Gastrocnemius medialis (tissue), 4 donors: ENCODE measurements around the gene SPSB1. TPM values are rescaled to one million over a fixed set of nuclear protein-coding genes. Genes with fewer than 3 reads are reported as not detected.

Experiments
- ATAC-seq, 2 donors: fragments of 150-250 bp; one replicate each; pipeline ENCODE4 v1.9.1; 2016
- DNase-seq, 2 donors: peaks; one replicate each; pipeline ENCODE4 v3.0.0-alpha.2; 2019
- H3K27ac ChIP-seq, 4 donors: fragments of 200-600 bp; sonication (generic); 1 replicate in 1 of 4; 2 replicates in 3 of 4; pipeline ENCODE4 v1.5.1; 2016 to 2018; ENCODE audit warnings: mild to moderate bottlenecking in 2 of 4, moderate library complexity in 1 of 4
- H3K27me3 ChIP-seq, 3 donors: fragments of 200-600 bp; sonication (generic) in 2 of 3; 1 replicate in 1 of 3; 2 replicates in 2 of 3; pipeline versions ENCODE4 v1.5.1 to v1.6.0; 2016 to 2019; ENCODE audit warnings: mild to moderate bottlenecking in 1 of 3, moderate library complexity in 1 of 3
- H3K36me3 ChIP-seq, 2 donors: fragments of 200-600 bp; sonication (generic) in 1 of 2; one replicate each; pipeline ENCODE4 v1.5.1; 2017 to 2018
- H3K4me1 ChIP-seq, 2 donors: fragments of 200-600 bp; sonication (generic) in 1 of 2; one replicate each; pipeline ENCODE4 v1.5.1; 2016 to 2017; ENCODE audit warnings: mild to moderate bottlenecking in 2 of 2
- H3K4me3 ChIP-seq, 4 donors: fragments of 200-600 bp; sonication (generic) in 3 of 4; 1 replicate in 1 of 4; 2 replicates in 3 of 4; pipeline ENCODE4 v1.5.1; 2016 to 2019; ENCODE audit warnings: mild to moderate bottlenecking in 2 of 4
- H3K9me3 ChIP-seq, 3 donors: fragments of 200-600 bp; sonication (generic) in 2 of 3; 1 replicate in 1 of 3; 2 replicates in 2 of 3; pipeline ENCODE4 v1.5.1; 2016 to 2019
- CTCF ChIP-seq, 5 experiments: fragments of 450-650 bp in 3 of 5; fragments of 200-600 bp in 2 of 5; sonication (generic) in 2 of 5; IDR thresholded peaks in 4 of 5; conservative IDR thresholded peaks in 1 of 5; 1 replicate in 4 of 5; 2 replicates in 1 of 5; pipeline ENCODE4 v1.5.1; 2016 to 2019; ENCODE audit warnings: antibody characterized with exemption in 5 of 5, mild to moderate bottlenecking in 3 of 5, moderate library complexity in 3 of 5
- POLR2A ChIP-seq, 2 donors: fragments of 450-650 bp; IDR thresholded peaks; one replicate each; pipeline ENCODE4 v1.6.1; 2017; ENCODE audit warnings: antibody characterized with exemption in 2 of 2, mild to moderate bottlenecking in 2 of 2, moderate library complexity in 2 of 2
- in situ Hi-C, 4 donors: fragments of 200-750 bp; cut with MboI; loops; one replicate each; pipeline versions ENCODE4 v1.15.0 to v1.8.0; 2017; ENCODE audit warnings: low sequenced_read_pairs in 4 of 4
- intact Hi-C: fragments of 100-400 bp; cut with DNase I; formaldehyde crosslinking; loops from one replicate; pipeline ENCODE4 v1.15.1; 2023; ENCODE audit warnings: low total_unique reads
- total RNA-seq, 4 donors: library from RNA; depleted of rRNA; stranded (reverse); fragments of >200 nt; gene quantifications; one replicate each; pipeline versions ENCODE4 v1.1.0 to v1.2.3, GENCODE V29; 2016

SPSB1 gene
- total RNA-seq, 4 donors from 2014 or later: 40.4 to 161 (median 56.6) TPM

- Histone ChIP-seq H3K4me1 (peaks cover 8 to 14% of the 10 kb centered on the region in 2 donors), H3K4me3 (no peak overlapping the region), H3K27me3 (no peaks in the 10 kb centered on the region), H3K9me3 (no peaks in the 10 kb centered on the region), H3K27ac (no peak overlapping the region), H3K36me3 (peaks cover 0 to 9% of the 10 kb centered on the region in 2 donors)
- no peak for DNase-seq
- in situ Hi-C loops (no loop called here), intact Hi-C loops (no loop called here)
- ATAC-seq: no peak
- no peak for TF ChIP-seq CTCF (IDR thresholded peaks at IDR 0.05 in 4 of 5, conservative IDR thresholded peaks at IDR 0.05 in 1 of 5)
- TF ChIP-seq POLR2A (IDR thresholded peaks at IDR 0.05): no peak
Measured at GRCh38 chr1:9368356-9368755, 75.7 kb downstream of the SPSB1 start.

DNA sequence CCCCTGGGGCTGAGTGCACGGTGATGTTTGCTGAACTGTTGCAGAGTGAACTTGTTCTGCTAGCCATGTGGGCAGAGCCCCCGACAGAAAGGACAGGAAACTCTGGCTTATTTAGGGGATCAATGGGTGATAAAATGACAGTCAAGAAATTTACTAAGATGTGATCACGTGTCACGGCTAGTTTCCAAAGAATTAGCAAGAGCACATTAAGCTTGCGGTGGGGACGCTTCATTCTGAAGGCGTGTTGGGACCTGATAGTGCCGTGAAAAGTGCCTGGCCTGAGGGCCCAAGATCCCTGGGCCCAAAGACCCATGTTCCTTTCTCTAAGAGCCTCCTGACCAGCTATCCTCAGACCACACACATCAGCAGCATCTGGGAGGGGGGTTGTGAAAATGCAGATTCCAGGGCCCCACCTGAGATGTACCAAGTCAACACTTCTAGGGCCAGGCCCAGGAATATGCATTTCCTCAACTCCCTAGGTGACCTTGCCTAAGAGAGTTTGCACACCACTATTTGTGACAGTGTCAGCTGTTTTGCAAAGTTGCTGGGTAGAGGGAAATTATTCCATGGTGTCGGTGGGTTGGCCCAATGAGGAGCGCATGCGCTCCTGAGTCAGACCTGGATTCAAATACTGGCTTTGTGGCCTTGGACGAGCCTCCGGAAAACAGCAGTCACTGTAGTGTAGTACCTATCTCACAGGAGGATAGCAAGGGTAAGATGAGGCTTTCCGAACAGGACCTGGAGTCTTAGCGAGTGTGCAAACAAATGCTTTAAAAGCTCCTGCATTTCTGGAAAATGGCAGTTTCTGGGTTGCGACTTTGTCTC lies 77.5 kb downstream of the SPSB1 start:
- Histone ChIP-seq H3K9me3 (no peaks in the 10 kb centered on the region), H3K4me1 (peaks cover 4 to 9% of the 10 kb centered on the region in 2 donors), H3K27me3 (no peaks in the 10 kb centered on the region), H3K4me3 (no peak overlapping the region), H3K36me3 (peaks cover 0 to 9% of the 10 kb centered on the region in 2 donors), H3K27ac (no peak overlapping the region)
- DNase-seq (no peak), ATAC-seq (no peak)
- intact Hi-C loops: no loop called here
- in situ Hi-C loops: loop anchor here in 2 of 4 donors (10.0 kb wide), 2 partner anchors 65 to 75 kb away; no protein-coding TSS in a partner anchor
- TF ChIP-seq POLR2A (IDR thresholded peaks at IDR 0.05) (no peak), CTCF (IDR thresholded peaks at IDR 0.05 in 4 of 5, conservative IDR thresholded peaks at IDR 0.05 in 1 of 5) (no peak)

- no peak for TF ChIP-seq POLR2A (IDR thresholded peaks at IDR 0.05)
- TF ChIP-seq CTCF (IDR thresholded peaks at IDR 0.05 in 4 of 5, conservative IDR thresholded peaks at IDR 0.05 in 1 of 5): no peak
- H3K4me3 ChIP-seq: no peak overlapping the region
- ATAC-seq: peak; percentile 29 to 36
- intact Hi-C loops (no loop called here), in situ Hi-C loops (loop anchor here in 2 of 4 donors (10.0 kb wide), 2 partner anchors 67 to 73 kb away; no protein-coding TSS in a partner anchor)
- DNase-seq: peak; percentile 46 to 51
- H3K27ac ChIP-seq: peak overlapping the region; percentile 48 to 69 (median 64)
- no peaks in the 10 kb centered on the region for H3K9me3 ChIP-seq
- peaks cover 17 to 22% of the 10 kb centered on the region in 2 donors for H3K4me1 ChIP-seq
- H3K36me3 ChIP-seq: peaks cover 0 to 9% of the 10 kb centered on the region in 2 donors
- no peaks in the 10 kb centered on the region for H3K27me3 ChIP-seq
Measured at GRCh38 chr1:9371391-9371935, 78.8 kb downstream of the SPSB1 start.

GRCh38 chr1:9371951-9372350 lies 79.3 kb downstream of the SPSB1 start:
- Histone ChIP-seq H3K9me3 (no peaks in the 10 kb centered on the region), H3K4me1 (peaks cover 20 to 24% of the 10 kb centered on the region in 2 donors), H3K27ac (peak overlapping the region; percentile 48 to 69 (median 64)), H3K36me3 (peaks cover 0 to 9% of the 10 kb centered on the region in 2 donors), H3K4me3 (no peak overlapping the region), H3K27me3 (no peaks in the 10 kb centered on the region)
- TF ChIP-seq CTCF (IDR thresholded peaks at IDR 0.05 in 4 of 5, conservative IDR thresholded peaks at IDR 0.05 in 1 of 5) (no peak), POLR2A (IDR thresholded peaks at IDR 0.05) (no peak)
- intact Hi-C loops: no loop called here
- ATAC-seq (no peak), DNase-seq (no peak)
- in situ Hi-C loops: loop anchor here in 2 of 4 donors (10.0 kb wide), 2 partner anchors 67 to 73 kb away; no protein-coding TSS in a partner anchor
